CD14-positive monocyte (primary cell): ENCODE data around the gene GMCL2. TPM values are rescaled to one million over a fixed set of nuclear protein-coding genes. Genes with fewer than 3 reads are reported as not detected.

Source experiments
- DNase-seq, 3 donors: peaks; one replicate each; pipeline ENCODE4 v3.0.0-alpha.2; 2011 to 2022
- H2AFZ ChIP-seq: 2 replicates; pipeline ENCODE4 v1.6.0; 2012; ENCODE audit warnings: mild to moderate bottlenecking, low read depth, low read length, inconsistent platforms; ENCODE audit not compliant: insufficient read depth, poor library complexity, severe bottlenecking
- H3K27ac ChIP-seq, 2 donors: 1 replicate in 1 of 2; 2 replicates in 1 of 2; pipeline ENCODE4 v1.5.1; 2012 to 2013; ENCODE audit warnings: low read length in 2 of 2, control low read depth in 1 of 2, inconsistent platforms in 1 of 2, low read depth in 1 of 2, mild to moderate bottlenecking in 1 of 2
- H3K27me3 ChIP-seq, 2 donors: one replicate each; pipeline versions ENCODE4 v1.6.0 to v1.6.1; 2011 to 2013; ENCODE audit warnings: low read length in 2 of 2; ENCODE audit not compliant: control insufficient read depth in 2 of 2, insufficient read depth in 2 of 2
- H3K36me3 ChIP-seq, 2 donors: replicated peaks in 1 of 2; 1 replicate in 1 of 2; 2 replicates in 1 of 2; pipeline versions ENCODE4 v1.5.1 to v1.6.1; 2012 to 2013; ENCODE audit warnings: low read length in 2 of 2, control low read depth in 1 of 2, inconsistent platforms in 1 of 2, mild to moderate bottlenecking in 1 of 2; ENCODE audit not compliant: insufficient read depth in 2 of 2, control insufficient read depth in 1 of 2
- H3K4me1 ChIP-seq, 2 donors: 1 replicate in 1 of 2; 2 replicates in 1 of 2; pipeline versions ENCODE4 v1.5.1 to v1.6.1; 2012 to 2013; ENCODE audit warnings: low read length in 2 of 2, control low read depth in 1 of 2, inconsistent platforms in 1 of 2, mild to moderate bottlenecking in 1 of 2, moderate library complexity in 1 of 2; ENCODE audit not compliant: insufficient read depth in 2 of 2, control insufficient read depth in 1 of 2
- H3K4me2 ChIP-seq: replicated peaks from 2 replicates; pipeline ENCODE3; 2012; ENCODE audit warnings: low read length, moderate library complexity, mild to moderate bottlenecking; ENCODE audit not compliant: poor library complexity, severe bottlenecking; ENCODE audit errors: extremely low read depth
- H3K4me3 ChIP-seq, 3 experiments: fragments of 200-600 bp in 1 of 3; sonication (generic) in 1 of 3; replicated peaks in 1 of 3; 1 replicate in 2 of 3; 2 replicates in 1 of 3; pipeline ENCODE4 v1.5.1; 2011 to 2013; ENCODE audit warnings: low read length in 3 of 3, mild to moderate bottlenecking in 3 of 3, control low read depth in 2 of 3, low read depth in 2 of 3, inconsistent platforms in 1 of 3, moderate library complexity in 1 of 3
- H3K79me2 ChIP-seq: 2 replicates; pipeline ENCODE4 v1.6.0; 2012; ENCODE audit warnings: mild to moderate bottlenecking, control low read depth, inconsistent platforms, low read length, moderate library complexity; ENCODE audit not compliant: insufficient read depth
- H3K9ac ChIP-seq: 2 replicates; pipeline ENCODE4 v1.6.0; 2017; ENCODE audit warnings: low read length, mild to moderate bottlenecking; ENCODE audit not compliant: insufficient read depth, poor library complexity, severe bottlenecking
- H3K9me3 ChIP-seq, 2 donors: replicated peaks in 1 of 2; 1 replicate in 1 of 2; 2 replicates in 1 of 2; pipeline versions ENCODE4 v1.5.1 to v1.6.1; 2012 to 2013; ENCODE audit warnings: low read length in 2 of 2, control low read depth in 1 of 2; ENCODE audit not compliant: control insufficient read depth in 1 of 2, insufficient read depth in 1 of 2
- H4K20me1 ChIP-seq: 2 replicates; pipeline ENCODE4 v1.6.0; 2012; ENCODE audit warnings: mild to moderate bottlenecking, low read length, control low read depth, moderate library complexity; ENCODE audit not compliant: insufficient read depth
- H3K27ac Mint-ChIP-seq, 7 donors: one replicate each; pipeline ENCODE4 v1.8.0; 2020; ENCODE audit warnings: mild to moderate bottlenecking in 7 of 7, mixed read lengths in 7 of 7, moderate library complexity in 6 of 7, inconsistent platforms in 2 of 7
- H3K27me3 Mint-ChIP-seq, 3 donors: one replicate each; pipeline ENCODE4 v1.8.0; 2021 to 2022; ENCODE audit warnings: low read depth in 3 of 3, mild to moderate bottlenecking in 3 of 3, mixed read lengths in 3 of 3, moderate library complexity in 3 of 3, inconsistent platforms in 1 of 3
- H3K36me3 Mint-ChIP-seq, 2 donors: one replicate each; pipeline ENCODE4 v1.8.0; 2020; ENCODE audit warnings: mixed read lengths in 2 of 2, inconsistent platforms in 1 of 2, mild to moderate bottlenecking in 1 of 2
- H3K4me1 Mint-ChIP-seq: one replicate; pipeline ENCODE4 v1.8.0; 2020; ENCODE audit warnings: mild to moderate bottlenecking, mixed read lengths
- H3K4me3 Mint-ChIP-seq, 2 donors: one replicate each; pipeline ENCODE4 v1.8.0; 2020; ENCODE audit warnings: mild to moderate bottlenecking in 2 of 2, mixed read lengths in 2 of 2, moderate library complexity in 1 of 2
- H3K9me3 Mint-ChIP-seq, 7 donors: one replicate each; pipeline ENCODE4 v1.8.0; 2020 to 2022; ENCODE audit warnings: mixed read lengths in 7 of 7, mild to moderate bottlenecking in 6 of 7, moderate library complexity in 6 of 7, inconsistent platforms in 2 of 7
- WGBS: methylation state at CpG from one replicate; pipeline ENCODE4 v1.1.5; 2013; ENCODE audit warnings: missing lambda C conversion rate; ENCODE audit not compliant: insufficient coverage; 5-methylcytosine and 5-hydroxymethylcytosine counted together
- intact Hi-C, 2 donors: fragments of 100-400 bp; cut with micrococcal nuclease; formaldehyde crosslinking; loops; one replicate each; pipeline versions ENCODE4 v1.15.0 to v1.15.1; 2023
- polyA plus RNA-seq, 3 donors: library from polyadenylated mRNA; depleted of rRNA in 1 of 3; unstranded in 2 of 3; stranded (reverse) in 1 of 3; fragments of 300-500 nt in 2 of 3; fragments of >200 nt in 1 of 3; fragmentation: Illumina TruSeq in 2 of 3; gene quantifications; 1 replicate in 2 of 3; 2 replicates in 1 of 3; pipeline ENCODE4 v1.2.3, GENCODE V29; 2012 to 2021
- TF ChIP-seq, protein P1 (sequence below): fragments of 200-600 bp; IDR thresholded peaks from one replicate; pipeline ENCODE4 v1.8.0; 2022; ENCODE audit warnings: antibody characterized with exemption, mild to moderate bottlenecking

Gene GMCL2
- polyA plus RNA-seq, 3 donors = not detected

DNA sequence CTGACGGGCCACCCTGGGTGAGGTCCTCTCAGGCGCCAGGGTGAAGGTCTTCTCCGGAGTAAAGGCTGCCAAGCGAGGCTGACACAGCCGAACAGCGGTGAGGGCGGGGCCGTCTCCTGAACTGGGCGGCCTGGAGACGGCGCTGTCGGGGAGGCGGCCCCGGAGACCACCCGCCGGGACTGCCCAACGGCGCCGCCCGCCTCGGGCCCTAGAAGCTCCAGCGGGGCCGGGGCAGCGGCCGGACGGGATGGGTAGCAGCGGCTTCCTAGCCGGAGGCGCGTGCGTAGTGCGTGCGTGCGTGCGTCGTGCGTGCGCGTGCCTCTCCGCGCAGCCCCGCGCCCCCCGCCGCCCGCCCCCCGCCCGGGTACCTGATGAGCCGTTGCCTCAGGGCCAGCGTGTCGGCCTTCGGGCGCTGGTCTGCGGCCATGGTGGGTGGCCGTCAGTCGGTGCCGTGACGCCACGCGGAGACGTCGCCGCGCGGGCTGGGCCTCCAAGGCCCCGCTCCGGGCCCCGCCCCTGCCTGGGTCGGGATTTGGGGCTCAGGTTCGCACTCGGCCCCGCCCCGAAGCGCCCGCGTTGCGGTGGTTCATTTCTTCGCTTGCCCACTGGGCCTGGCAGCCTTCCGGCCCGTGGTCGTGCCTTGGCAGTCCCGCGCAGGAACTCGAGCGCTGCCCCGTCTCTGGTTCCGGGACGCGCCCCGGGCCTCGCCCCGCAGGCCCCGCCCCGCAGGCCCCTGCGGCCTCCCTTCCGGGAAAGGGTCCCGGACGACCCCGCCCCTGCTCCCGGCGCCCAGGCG, 45.2 kb upstream of the GMCL2 start, which contains the start of gene PHYKPL:
Gene PHYKPL (minus strand): TSS at position 679 of the 796 bp plus-strand sequence. CDS start 252 bp downstream, at position 427.
- Histone ChIP-seq H3K4me3 (peak within 1 kb of the TSS; percentile 73 to 88 (median 74)), H2AFZ (peak within 1 kb of the TSS; percentile 94), H3K79me2 (peaks cover 35% of the 10 kb centered on the region), H3K9ac (peak within 1 kb of the TSS; percentile 93), H3K36me3 (peaks cover 28 to 40% of the 10 kb centered on the region in 2 donors), H3K27ac (peak within 1 kb of the TSS; percentile 73 to 90), H3K4me2 (peak within 1 kb of the TSS; percentile 92), H4K20me1 (peaks cover 47% of the 10 kb centered on the region), H3K27me3 (no peaks in the 10 kb centered on the region), H3K4me1 (peaks cover 45 to 65% of the 10 kb centered on the region in 2 donors), H3K9me3 (no peaks in the 10 kb centered on the region)
- Mint-ChIP-seq H3K27me3 (no peaks in the 10 kb centered on the region), H3K36me3 (peaks cover 38 to 41% of the 10 kb centered on the region in 2 donors), H3K27ac (peak within 1 kb of the TSS; percentile 80 to 91 (median 89)), H3K4me3 (peak within 1 kb of the TSS; percentile 85 to 91), H3K4me1 (peaks cover 61% of the 10 kb centered on the region), H3K9me3 (peaks cover 0 to 2% (median 0%) of the 10 kb centered on the region in 7 donors)
- peak; percentile 58 to 69 (median 61) for DNase-seq
- intact Hi-C loops = no loop called here
- TF ChIP-seq, protein P1, sequence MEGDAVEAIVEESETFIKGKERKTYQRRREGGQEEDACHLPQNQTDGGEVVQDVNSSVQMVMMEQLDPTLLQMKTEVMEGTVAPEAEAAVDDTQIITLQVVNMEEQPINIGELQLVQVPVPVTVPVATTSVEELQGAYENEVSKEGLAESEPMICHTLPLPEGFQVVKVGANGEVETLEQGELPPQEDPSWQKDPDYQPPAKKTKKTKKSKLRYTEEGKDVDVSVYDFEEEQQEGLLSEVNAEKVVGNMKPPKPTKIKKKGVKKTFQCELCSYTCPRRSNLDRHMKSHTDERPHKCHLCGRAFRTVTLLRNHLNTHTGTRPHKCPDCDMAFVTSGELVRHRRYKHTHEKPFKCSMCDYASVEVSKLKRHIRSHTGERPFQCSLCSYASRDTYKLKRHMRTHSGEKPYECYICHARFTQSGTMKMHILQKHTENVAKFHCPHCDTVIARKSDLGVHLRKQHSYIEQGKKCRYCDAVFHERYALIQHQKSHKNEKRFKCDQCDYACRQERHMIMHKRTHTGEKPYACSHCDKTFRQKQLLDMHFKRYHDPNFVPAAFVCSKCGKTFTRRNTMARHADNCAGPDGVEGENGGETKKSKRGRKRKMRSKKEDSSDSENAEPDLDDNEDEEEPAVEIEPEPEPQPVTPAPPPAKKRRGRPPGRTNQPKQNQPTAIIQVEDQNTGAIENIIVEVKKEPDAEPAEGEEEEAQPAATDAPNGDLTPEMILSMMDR = no peak
- WGBS = under 1% methylated on average over 102 of the region's 102 CpGs

DNA sequence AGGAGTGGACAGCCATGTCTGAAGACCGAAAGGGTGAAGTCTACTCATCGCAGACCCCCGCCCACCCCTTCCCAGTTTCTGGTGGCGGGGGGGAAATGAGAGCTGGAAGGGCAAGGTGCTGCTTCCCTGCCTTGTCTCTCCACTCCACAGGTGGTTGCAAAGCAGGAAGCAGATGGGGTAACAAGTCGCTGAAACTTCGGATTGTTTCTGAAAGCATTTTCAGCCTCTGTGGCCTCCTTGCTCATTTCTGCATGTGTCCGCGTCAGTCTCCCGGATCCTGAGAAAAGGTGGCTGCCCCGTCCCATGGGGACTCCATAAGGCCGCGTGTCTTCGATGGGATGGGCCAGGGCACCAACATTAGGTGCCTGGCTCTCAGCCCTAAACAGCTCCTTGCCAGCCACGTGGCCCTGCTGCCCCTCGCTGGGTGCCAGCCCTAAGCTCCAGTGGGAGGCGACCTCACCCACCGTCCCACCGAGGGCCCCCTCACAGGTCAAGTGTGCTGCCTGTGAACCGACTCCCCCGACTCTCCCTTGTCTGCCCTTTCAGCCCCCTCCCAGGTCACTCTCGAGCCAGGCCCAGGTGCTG, 44.5 kb upstream of the GMCL2 start:
- H3K27ac ChIP-seq = peak overlapping the region; percentile 72 to 90
- Mint-ChIP-seq H3K9me3 (peaks cover 0 to 2% (median 0%) of the 10 kb centered on the region in 7 donors), H3K4me3 (peak overlapping the region; percentile 85 to 91), H3K27me3 (no peaks in the 10 kb centered on the region), H3K27ac (peak overlapping the region; percentile 80 to 91 (median 87)), H3K36me3 (peaks cover 45 to 48% of the 10 kb centered on the region in 2 donors), H3K4me1 (peaks cover 54% of the 10 kb centered on the region)
- peak overlapping the region; percentile 93 for H3K9ac ChIP-seq
- TF ChIP-seq, protein P1 = no peak
- 26% methylated on average over 17 of the region's 21 CpGs for WGBS
- peak overlapping the region; percentile 94 for H2AFZ ChIP-seq
- peaks cover 54% of the 10 kb centered on the region for H4K20me1 ChIP-seq
- intact Hi-C loops = no loop called here
- peaks cover 35 to 47% of the 10 kb centered on the region in 2 donors for H3K36me3 ChIP-seq
- no peaks in the 10 kb centered on the region for H3K27me3 ChIP-seq
- H3K9me3 ChIP-seq = no peaks in the 10 kb centered on the region
- peaks cover 42% of the 10 kb centered on the region for H3K79me2 ChIP-seq
- no peak for DNase-seq
- H3K4me1 ChIP-seq = peaks cover 39 to 58% of the 10 kb centered on the region in 2 donors
- H3K4me2 ChIP-seq = peak overlapping the region; percentile 92
- H3K4me3 ChIP-seq = peak overlapping the region; percentile 73 to 88 (median 74)
